Neural progenitor cell (in vitro differentiated cells): ENCODE results near the gene EFS. TPM values are rescaled to one million over a fixed set of nuclear protein-coding genes. Genes with fewer than 3 reads are reported as not detected.

Experiments
- DNase-seq: peaks from one replicate; pipeline ENCODE4 v3.0.0-alpha.2; 2016; ENCODE audit warnings: low spot score
- H2AFZ ChIP-seq: fragments of 200-600 bp; sonication (generic); replicated peaks from 2 replicates; pipeline ENCODE4 v1.6.1; 2016; ENCODE audit warnings: antibody characterized with exemption
- H3F3A ChIP-seq: fragments of 200-600 bp; sonication (generic); 2 replicates; pipeline ENCODE4 v1.6.1; 2016; ENCODE audit warnings: antibody characterized with exemption, low read depth
- H3K27ac ChIP-seq: fragments of 200-600 bp; sonication (generic); 2 replicates; pipeline ENCODE4 v1.5.1; 2016; ENCODE audit warnings: mild to moderate bottlenecking
- H3K27me3 ChIP-seq: fragments of 200-600 bp; sonication (generic); 2 replicates; pipeline ENCODE4 v1.6.1; 2016; ENCODE audit warnings: mild to moderate bottlenecking, moderate library complexity
- H3K36me3 ChIP-seq: fragments of 200-600 bp; sonication (generic); 2 replicates; pipeline ENCODE4 v1.5.1; 2016
- H3K4me1 ChIP-seq: fragments of 200-600 bp; sonication (generic); 2 replicates; pipeline ENCODE4 v1.6.1; 2016; ENCODE audit warnings: mixed run types
- H3K4me2 ChIP-seq: fragments of 200-600 bp; sonication (generic); 2 replicates; pipeline ENCODE4 v1.6.1; 2016
- H3K4me3 ChIP-seq: fragments of 200-600 bp; sonication (generic); 2 replicates; pipeline ENCODE4 v1.5.1; 2016
- H3K79me2 ChIP-seq: fragments of 200-600 bp; sonication (generic); 2 replicates; pipeline ENCODE4 v1.6.1; 2016; ENCODE audit warnings: low read depth
- H3K9ac ChIP-seq: fragments of 200-600 bp; sonication (generic); 2 replicates; pipeline ENCODE4 v1.6.1; 2016
- H3K9me3 ChIP-seq: fragments of 200-600 bp; sonication (generic); 2 replicates; pipeline ENCODE4 v1.5.1; 2016; ENCODE audit warnings: low read depth
- H4K20me1 ChIP-seq: fragments of 200-600 bp; sonication (generic); 2 replicates; pipeline ENCODE4 v1.6.1; 2016; ENCODE audit warnings: low read depth
- H3K27ac Mint-ChIP-seq: 3 replicates; pipeline ENCODE4 v1.8.0; 2021; ENCODE audit warnings: mixed read lengths
- H3K27me3 Mint-ChIP-seq: 2 replicates; pipeline ENCODE4 v1.8.0; 2022; ENCODE audit warnings: low read depth, mild to moderate bottlenecking, inconsistent platforms, moderate library complexity, mixed read lengths; ENCODE audit not compliant: insufficient read depth
- H3K36me3 Mint-ChIP-seq: 3 replicates; pipeline ENCODE4 v1.8.0; 2021; ENCODE audit warnings: mixed read lengths
- H3K4me1 Mint-ChIP-seq: 3 replicates; pipeline ENCODE4 v1.8.0; 2021; ENCODE audit warnings: mixed read lengths
- H3K4me3 Mint-ChIP-seq: 3 replicates; pipeline ENCODE4 v1.8.0; 2021; ENCODE audit warnings: mild to moderate bottlenecking, moderate library complexity, mixed read lengths
- H3K9me3 Mint-ChIP-seq: 3 replicates; pipeline ENCODE4 v1.8.0; 2020; ENCODE audit warnings: mixed read lengths
- CTCF ChIP-seq: fragments of 200-600 bp; sonication (generic); IDR thresholded peaks from 2 replicates; pipeline ENCODE4 v1.5.1; 2017; ENCODE audit warnings: antibody characterized with exemption, mild to moderate bottlenecking
- EZH2 ChIP-seq: fragments of 200-600 bp; sonication (generic); IDR thresholded peaks from 2 replicates; pipeline ENCODE4 v1.6.1; 2017; ENCODE audit warnings: antibody characterized with exemption, mild to moderate bottlenecking, moderate library complexity
- EZH2phosphoT487 ChIP-seq: fragments of 200-600 bp; sonication (generic); IDR thresholded peaks from 2 replicates; pipeline ENCODE4 v1.6.1; 2017; ENCODE audit warnings: antibody characterized with exemption
- total RNA-seq: library from RNA; depleted of rRNA; stranded (reverse); fragments of >200 nt; gene quantifications from 2 replicates; pipeline ENCODE4 v1.2.3, GENCODE V29; 2015; ENCODE audit warnings: low replicate concordance

Gene EFS
- total RNA-seq, 1 donor from 2014 or later, result 21.7 TPM

GRCh38 chr14:23354990-23355389 is 10.0 kb downstream of the EFS start:
- Histone ChIP-seq H3K79me2 (peaks cover 3% of the 10 kb centered on the region), H3K4me3 (no peak overlapping the region), H3K27me3 (peaks cover 9% of the 10 kb centered on the region), H4K20me1 (peaks cover 39% of the 10 kb centered on the region), H3K36me3 (no peaks in the 10 kb centered on the region), H3K4me2 (no peak overlapping the region), H3K9ac (no peak overlapping the region), H3K27ac (no peak overlapping the region), H3K9me3 (no peaks in the 10 kb centered on the region), H2AFZ (no peak overlapping the region), H3K4me1 (peaks cover 5% of the 10 kb centered on the region), H3F3A (peaks cover 70% of the 10 kb centered on the region)
- Mint-ChIP-seq H3K27me3 (peaks cover 19% of the 10 kb centered on the region), H3K27ac (no peak overlapping the region), H3K4me3 (no peak overlapping the region), H3K4me1 (peaks cover 22% of the 10 kb centered on the region), H3K36me3 (peaks cover 25% of the 10 kb centered on the region), H3K9me3 (peaks cover 8% of the 10 kb centered on the region)
- TF ChIP-seq EZH2phosphoT487 (no peak), EZH2 (no peak), CTCF (no peak)
- DNase-seq, result no peak

- Mint-ChIP-seq H3K4me1 (peaks cover 19% of the 10 kb centered on the region), H3K4me3 (peak overlapping the region; percentile 89), H3K27ac (no peak overlapping the region), H3K27me3 (peaks cover 21% of the 10 kb centered on the region), H3K36me3 (peaks cover 25% of the 10 kb centered on the region), H3K9me3 (peaks cover 8% of the 10 kb centered on the region)
- Histone ChIP-seq H3F3A (peaks cover 59% of the 10 kb centered on the region), H3K27me3 (peaks cover 9% of the 10 kb centered on the region), H3K9ac (no peak overlapping the region), H3K27ac (no peak overlapping the region), H3K4me2 (peak overlapping the region; percentile 99), H2AFZ (no peak overlapping the region), H3K4me1 (peaks cover 5% of the 10 kb centered on the region), H3K79me2 (peaks cover 3% of the 10 kb centered on the region), H4K20me1 (peaks cover 24% of the 10 kb centered on the region), H3K36me3 (no peaks in the 10 kb centered on the region), H3K4me3 (no peak overlapping the region), H3K9me3 (no peaks in the 10 kb centered on the region)
- TF ChIP-seq CTCF (no peak), EZH2phosphoT487 (no peak), EZH2 (no peak)
- DNase-seq, result no peak
Observed at GRCh38 chr14:23353433-23353780, 11.6 kb downstream of the EFS start.

- Histone ChIP-seq H3K4me2 (peak within 1 kb of the TSS; percentile 99), H3K4me1 (peaks cover 5% of the 10 kb centered on the region), H3K79me2 (peaks cover 3% of the 10 kb centered on the region), H3K4me3 (peak within 1 kb of the TSS; percentile 91), H4K20me1 (peaks cover 19% of the 10 kb centered on the region), H3F3A (peaks cover 53% of the 10 kb centered on the region), H2AFZ (peak within 1 kb of the TSS; percentile 67), H3K36me3 (no peaks in the 10 kb centered on the region), H3K27ac (no peak within 1 kb of the TSS), H3K27me3 (peaks cover 9% of the 10 kb centered on the region), H3K9me3 (no peaks in the 10 kb centered on the region), H3K9ac (no peak within 1 kb of the TSS)
- Mint-ChIP-seq H3K27ac (peak within 1 kb of the TSS; percentile 70), H3K4me3 (peak within 1 kb of the TSS; percentile 89), H3K9me3 (peaks cover 8% of the 10 kb centered on the region), H3K4me1 (peaks cover 19% of the 10 kb centered on the region), H3K36me3 (peaks cover 25% of the 10 kb centered on the region), H3K27me3 (peaks cover 20% of the 10 kb centered on the region)
- TF ChIP-seq EZH2 (no peak), CTCF (peak; percentile 4)
- peak; percentile 91 for DNase-seq
Observed at GRCh38 chr14:23352506-23353432, 12.2 kb downstream of the EFS start, which contains the start of gene SLC22A17. TSS of gene SLC22A17 (minus strand) at chr14:23352887.
